Ramos (cell line): Measurements from ENCODE around the gene KIAA0232.
"Not testable (repeated sequence)": the region's sequence is repeated elsewhere in the genome, so short reads cannot be mapped to it uniquely, and the experiment has no call there.

Experiments
- in situ Hi-C: fragments of 300-500 bp; cut with MboI; formaldehyde crosslinking; loops from one replicate; pipeline ENCODE4 v1.14.3; 2022; ENCODE audit warnings: low sequenced_read_pairs; ENCODE audit not compliant: unreplicated experiment

The KIAA0232 gene

GRCh38 chr4:6755088-6755753, 27.3 kb upstream of the KIAA0232 start:
- in situ Hi-C loops = no loop called here

DNA sequence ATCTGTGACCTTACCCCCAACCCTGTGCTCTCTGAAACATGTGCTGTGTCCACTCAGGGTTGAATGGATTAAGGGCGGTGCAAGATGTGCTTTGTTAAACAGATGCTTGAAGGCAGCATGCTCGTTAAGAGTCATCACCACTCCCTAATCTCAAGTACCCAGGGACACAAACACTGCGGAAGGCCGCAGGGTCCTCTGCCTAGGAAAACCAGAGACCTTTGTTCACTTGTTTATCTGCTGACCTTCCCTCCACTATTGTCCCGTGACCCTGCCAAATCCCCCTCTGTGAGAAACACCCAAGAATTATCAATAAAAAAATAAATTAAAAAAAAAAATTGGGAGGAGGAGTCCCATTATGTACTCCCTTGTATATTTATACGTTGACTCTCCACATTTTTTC, 26.2 kb upstream of the KIAA0232 start:
- in situ Hi-C loops = not testable (repeated sequence)

DNA sequence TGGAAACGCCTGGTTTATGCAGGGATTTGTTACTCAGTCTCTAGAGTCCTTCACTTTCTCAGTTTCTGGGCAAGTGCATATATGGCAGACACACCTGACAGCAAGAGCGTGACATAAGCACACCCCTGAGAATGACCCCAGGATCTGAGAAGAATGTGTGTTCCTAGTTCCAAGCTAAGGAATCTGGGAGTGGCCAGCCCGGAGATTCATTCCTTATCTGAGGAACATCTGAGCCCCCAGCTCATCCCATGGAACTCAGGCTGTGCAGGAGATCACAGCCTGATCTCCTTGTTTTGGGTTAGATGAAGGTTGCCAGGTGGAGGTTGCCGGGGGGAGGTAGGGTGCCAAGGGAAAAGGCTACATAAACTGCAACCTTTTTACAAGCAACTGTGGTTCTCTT, 23.8 kb upstream of the KIAA0232 start:
- in situ Hi-C loops = no loop called here

DNA sequence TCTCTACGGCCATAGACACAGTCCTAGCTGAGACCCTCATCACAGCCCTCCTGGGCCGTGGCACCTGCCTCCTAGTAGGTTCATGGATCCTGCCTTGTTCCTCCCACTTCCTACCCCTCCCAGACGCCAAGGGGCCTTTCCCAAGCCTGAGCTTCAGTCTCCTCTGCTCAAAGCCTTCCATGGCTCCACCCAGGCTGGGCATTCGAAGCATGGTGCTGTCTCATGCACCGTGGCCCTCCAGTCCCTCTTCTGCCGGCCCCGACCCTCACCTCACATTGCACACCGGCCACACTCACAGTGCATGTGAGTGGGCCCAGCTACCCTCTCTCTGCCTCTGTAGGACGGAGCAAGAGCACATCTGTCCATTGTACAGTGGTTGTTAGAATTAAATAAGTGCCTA, 21.7 kb upstream of the KIAA0232 start:
- in situ Hi-C loops = no loop called here

- in situ Hi-C loops = no loop called here
Observed at GRCh38 chr4:6761649-6762615, 20.6 kb upstream of the KIAA0232 start.

DNA sequence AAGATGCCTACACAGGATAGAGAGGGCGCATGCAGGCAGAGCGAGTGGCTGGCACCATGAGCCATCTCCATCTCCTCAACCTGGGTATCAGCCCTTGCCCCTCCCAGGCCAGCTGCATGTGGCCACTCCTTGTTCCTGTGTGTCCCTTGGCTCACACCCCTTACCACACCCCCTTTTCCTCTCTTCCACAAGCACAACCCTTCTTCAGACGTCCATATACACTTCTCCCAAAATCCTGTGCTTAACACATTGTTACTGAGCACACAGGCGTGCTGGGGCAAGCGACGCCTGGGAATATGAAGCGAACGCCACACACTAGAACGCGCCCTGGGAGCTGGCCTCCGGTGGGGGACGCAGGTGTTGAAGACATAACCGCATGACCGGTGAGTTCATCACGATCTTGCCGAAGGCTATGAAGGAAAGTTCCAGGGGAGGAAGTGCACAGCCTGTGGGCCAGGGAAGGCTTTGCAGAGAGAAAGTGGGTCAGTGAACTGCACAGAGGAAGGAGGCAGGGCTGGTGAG, 19.1 kb upstream of the KIAA0232 start:
- in situ Hi-C loops = no loop called here

GRCh38 chr4:6764976-6765620, 17.4 kb upstream of the KIAA0232 start:
- in situ Hi-C loops = no loop called here

- in situ Hi-C loops = no loop called here
Observed at GRCh38 chr4:6765703-6766102, 16.8 kb upstream of the KIAA0232 start.

DNA sequence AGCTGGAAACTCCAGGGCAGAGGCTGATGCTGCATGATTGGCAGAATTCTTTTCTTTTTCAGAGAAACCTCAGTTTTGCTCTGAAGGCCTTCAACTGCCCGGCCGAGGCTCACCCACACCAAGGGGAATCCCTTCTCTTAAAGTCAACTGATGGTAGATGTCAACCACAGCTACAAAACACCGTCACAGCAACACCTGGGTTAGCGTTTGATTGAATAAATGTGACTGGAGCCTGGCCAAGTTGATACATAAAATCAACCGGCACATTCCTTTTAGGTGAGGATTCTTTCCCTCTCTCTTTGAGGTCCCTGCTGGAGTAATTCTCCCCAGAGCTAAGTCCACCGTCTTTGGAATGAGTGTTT, 15.2 kb upstream of the KIAA0232 start:
- in situ Hi-C loops = no loop called here

DNA sequence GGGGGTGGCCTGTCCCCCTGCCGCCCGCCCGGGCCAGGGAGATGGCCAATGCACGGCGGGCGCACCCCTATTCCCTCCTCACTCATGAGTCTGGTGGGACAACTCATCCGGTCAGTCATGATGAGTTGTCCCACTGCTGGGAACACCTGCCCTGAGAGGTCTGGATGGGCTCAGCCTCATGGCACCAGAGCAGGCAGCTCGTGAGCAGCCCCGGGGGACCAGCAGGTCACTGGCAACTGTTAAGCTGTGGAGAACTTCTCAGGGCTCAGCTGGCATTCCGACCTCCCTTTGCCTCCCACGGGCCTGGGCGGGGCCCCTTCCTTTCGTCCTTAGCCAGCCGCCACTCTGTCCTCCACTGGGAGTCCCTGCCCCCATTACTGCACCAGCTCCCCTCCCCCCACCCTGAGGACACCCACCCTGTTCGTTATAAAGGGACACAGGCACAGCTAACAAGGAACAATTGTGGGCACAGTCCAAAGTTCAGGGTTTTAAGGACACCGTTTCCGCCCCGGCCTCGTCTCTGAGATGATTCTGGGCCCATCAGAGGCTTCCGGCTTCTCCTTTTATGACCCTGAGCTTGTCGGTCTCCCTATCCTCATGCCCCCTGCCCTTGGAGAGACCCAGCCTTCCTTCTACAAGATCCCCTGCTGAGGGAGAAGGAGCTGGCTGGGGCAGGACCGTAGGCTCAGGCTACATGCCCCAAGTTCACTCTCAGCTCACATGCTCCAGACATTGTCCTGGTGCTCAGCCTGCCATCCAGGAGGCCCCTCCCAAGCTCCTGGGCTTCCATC, 14.6 kb upstream of the KIAA0232 start:
- in situ Hi-C loops = no loop called here

- in situ Hi-C loops = no loop called here
Observed at GRCh38 chr4:6768539-6768905, 14.0 kb upstream of the KIAA0232 start.

- in situ Hi-C loops = no loop called here
Observed at GRCh38 chr4:6769233-6769988, 13.1 kb upstream of the KIAA0232 start.

- in situ Hi-C loops = no loop called here
Observed at GRCh38 chr4:6769989-6770420, 12.5 kb upstream of the KIAA0232 start.

- in situ Hi-C loops = no loop called here
Observed at GRCh38 chr4:6770581-6771228, 11.8 kb upstream of the KIAA0232 start.

DNA sequence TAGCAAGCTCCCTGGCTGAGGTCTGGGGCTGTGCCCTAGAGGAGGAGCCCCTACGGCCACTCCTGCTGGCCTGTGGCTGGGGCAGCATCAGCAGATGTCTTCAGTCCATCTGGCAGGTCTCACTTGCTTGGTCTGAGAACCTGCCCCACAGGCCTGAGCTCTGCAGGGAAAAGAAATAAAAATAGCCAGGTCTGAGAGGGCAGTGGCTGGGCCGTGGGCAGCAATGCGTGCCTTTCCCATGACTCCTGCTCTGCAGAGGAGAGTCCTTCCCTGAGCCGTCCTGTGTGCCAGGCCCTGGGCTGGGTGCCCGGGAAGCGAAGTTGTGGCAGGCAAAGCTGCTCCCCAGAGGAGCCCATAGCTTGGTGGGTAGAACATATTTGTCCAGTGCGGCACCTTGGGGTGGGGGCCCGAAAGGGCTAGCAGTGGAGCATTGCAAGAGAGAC, 11.3 kb upstream of the KIAA0232 start:
- in situ Hi-C loops = no loop called here

GRCh38 chr4:6772223-6772928, 10.2 kb upstream of the KIAA0232 start:
- in situ Hi-C loops = no loop called here

DNA sequence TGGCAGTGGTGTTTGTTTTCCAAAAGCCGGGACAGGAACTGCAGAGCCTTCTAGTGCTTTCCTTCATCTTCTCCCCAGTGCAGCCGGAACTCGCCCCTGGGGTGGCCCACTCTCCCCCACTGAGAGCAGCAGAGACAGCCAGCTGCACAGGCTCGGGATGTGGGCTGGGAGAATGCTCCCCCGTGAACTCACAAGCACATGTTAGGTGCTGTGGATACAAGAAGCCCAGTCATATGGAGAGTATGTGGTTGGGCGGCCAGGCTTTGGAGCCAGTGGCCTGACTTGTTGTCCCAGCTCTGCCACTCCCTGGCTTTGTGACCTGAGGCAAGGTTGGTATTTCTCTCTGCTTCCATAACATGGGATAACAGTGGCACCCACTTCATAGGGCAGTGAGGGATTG, 9.4 kb upstream of the KIAA0232 start:
- in situ Hi-C loops = no loop called here
